ENCODE measurements around the gene HABP2.

Gene HABP2

GRCh38 chr10:113552701-113553100, at the start of gene HABP2:
TSS of gene HABP2 (plus strand) at chr10:113553053. CDS start at chr10:113553122, 69 bp downstream.
- Histone ChIP-seq H3K27ac (no peak within 1 kb of the TSS), H3K4me3 (no peak within 1 kb of the TSS)
- TF ChIP-seq CTCF (IDR thresholded peaks at IDR 0.05): no peak
- DNase-seq (ENCODE audit: low spot score): no peak

- H3K4me3 ChIP-seq: no peak overlapping the region
- H3K27ac ChIP-seq: no peak overlapping the region
- no peak for TF ChIP-seq CTCF (IDR thresholded peaks at IDR 0.05)
Measured at GRCh38 chr10:113503930-113504329, 48.9 kb upstream of the HABP2 start.

GRCh38 chr10:113504423-113504822, 48.4 kb upstream of the HABP2 start:
- no peak for TF ChIP-seq CTCF (IDR thresholded peaks at IDR 0.05)
- no peak for DNase-seq (ENCODE audit: low spot score)
- Histone ChIP-seq H3K4me3 (no peak overlapping the region), H3K27ac (no peak overlapping the region)

More at GRCh38 chr10:113503930-113504329, 48.9 kb upstream of the HABP2 start:
- DNase-seq (ENCODE audit: low spot score): no peak

GRCh38 chr10:113506476-113506875, 46.4 kb upstream of the HABP2 start:
- TF ChIP-seq CTCF (IDR thresholded peaks at IDR 0.05): no peak
- no peak overlapping the region for H3K4me3 ChIP-seq
- no peak for DNase-seq (ENCODE audit: low spot score)
- H3K27ac ChIP-seq: no peak overlapping the region

- TF ChIP-seq CTCF (IDR thresholded peaks at IDR 0.05): no peak
- H3K4me3 ChIP-seq: no peak overlapping the region
- H3K27ac ChIP-seq: no peak overlapping the region
- DNase-seq (ENCODE audit: low spot score): no peak
Measured at GRCh38 chr10:113511419-113511818, 41.4 kb upstream of the HABP2 start.

- DNase-seq (ENCODE audit: low spot score): no peak
- TF ChIP-seq CTCF (IDR thresholded peaks at IDR 0.05): no peak
- Histone ChIP-seq H3K4me3 (no peak overlapping the region), H3K27ac (no peak overlapping the region)
Measured at GRCh38 chr10:113515161-113515560, 37.7 kb upstream of the HABP2 start.

- no peak for DNase-seq (ENCODE audit: low spot score)
- H3K27ac ChIP-seq: no peak overlapping the region
- no peak for TF ChIP-seq CTCF (IDR thresholded peaks at IDR 0.05)
- no peak overlapping the region for H3K4me3 ChIP-seq
Measured at GRCh38 chr10:113515601-113516000, 37.3 kb upstream of the HABP2 start.

Measured in coronary artery (tissue), 2 donors.